ENCODE results near the gene ZNF735. TPM values are rescaled to one million over a fixed set of nuclear protein-coding genes. Genes with fewer than 3 reads are reported as not detected.

Gene ZNF735
- total and polyA plus RNA-seq, 2 of the 8 experiments (the other 6 are each of a cell fraction or from before 2014, with no cell fraction given), result not detected

- no peak for FAIRE-seq
- no peak overlapping the region for H4K5ac ChIP-seq (ENCODE audit: insufficient read length, low read depth, low read length)
- H3K79me2 ChIP-seq (ENCODE audit: control insufficient read depth in 1 of 2, insufficient read depth in 2 of 2, low read length in 2 of 2), result no peaks in the 10 kb centered on the region
- H3K27ac ChIP-seq (ENCODE audit: low read depth, low read length), result no peak overlapping the region
- 71% methylated on average over 2 of the region's 2 CpGs; no CpG with 5 or more reads in 1 of the 2 experiments for WGBS, 2 experiments (ENCODE audit: extremely low coverage in 1 of 2, insufficient coverage in 1 of 2, insufficient read length in 1 of 2, insufficient replicate concordance in 2 of 2, low coverage in 1 of 2, low lambda C conversion rate in 2 of 2, missing lambda C conversion rate in 1 of 2)
- H2BK20ac ChIP-seq (ENCODE audit: low read length), result no peak overlapping the region
- no peaks in the 10 kb centered on the region for H3K27me3 ChIP-seq (replicated peaks in 1 of 4; ENCODE audit: control insufficient read depth in 3 of 4, extremely low read depth in 1 of 4, insufficient read depth in 3 of 4, low read length in 3 of 4)
- POLR2A ChIA-PET (ENCODE audit: partially characterized antibody), result interaction anchor here (0.5 kb wide), 1 partner anchor 31 kb away, joined by 3 read pairs; no protein-coding TSS in a partner anchor
- no peak overlapping the region for H2BK12ac ChIP-seq (ENCODE audit: low read depth, low read length)
- H2AK5ac ChIP-seq (ENCODE audit: low read depth, low read length), result no peak overlapping the region
- CTCF ChIA-PET (ENCODE audit: partially characterized antibody), result no interaction called here
- H3K56ac ChIP-seq (replicated peaks; ENCODE audit: insufficient read length, low read depth, low read length), result no peak overlapping the region
- H2AFZ ChIP-seq (ENCODE audit: low read length), result no peak overlapping the region
- no peak overlapping the region for H3K4me2 ChIP-seq (ENCODE audit: insufficient read depth in 1 of 2, low read depth in 2 of 2, low read length in 2 of 2)
- H3K79me1 ChIP-seq (ENCODE audit: low read depth, low read length), result no peaks in the 10 kb centered on the region
- H3K9me3 ChIP-seq (ENCODE audit: insufficient read depth in 2 of 2, low read depth in 1 of 2, low read length in 1 of 2), result peaks cover 50 to 79% of the 10 kb centered on the region in 2 experiments
- H3K14ac ChIP-seq (ENCODE audit: insufficient read length), result no peak overlapping the region
- H3K4me3 ChIP-seq (ENCODE audit: extremely low read depth in 1 of 4, insufficient read depth in 2 of 4, low read depth in 3 of 4, low read length in 4 of 4), result no peak overlapping the region
- H4K20me1 ChIP-seq (replicated peaks in 1 of 2; ENCODE audit: control insufficient read depth in 1 of 2, insufficient read depth in 2 of 2, low read length in 2 of 2), result no peaks in the 10 kb centered on the region
- no peaks in the 10 kb centered on the region for H3K36me3 ChIP-seq (ENCODE audit: control insufficient read depth in 2 of 4, insufficient read depth in 4 of 4, low read length in 3 of 4)
- H4K91ac ChIP-seq (replicated peaks; ENCODE audit: insufficient read length, low read length), result no peak overlapping the region
- H4K8ac ChIP-seq (ENCODE audit: extremely low read depth, insufficient read depth, low read length), result no peak overlapping the region
- H3K9ac ChIP-seq (replicated peaks in 1 of 4; ENCODE audit: extremely low read depth in 1 of 4, low read depth in 3 of 4, low read length in 3 of 4), result no peak overlapping the region
- H3K4me1 ChIP-seq (replicated peaks in 1 of 4; ENCODE audit: control insufficient read depth in 3 of 4, insufficient read depth in 4 of 4, low read length in 3 of 4), result no peaks in the 10 kb centered on the region
- no peak overlapping the region for H2BK15ac ChIP-seq (ENCODE audit: low read length)
- no peak overlapping the region for H2BK120ac ChIP-seq (replicated peaks; ENCODE audit: low read depth, low read length)
- no peak for DNase-seq (ENCODE audit: low read depth in 1 of 2, low spot score in 2 of 2)
- no peak overlapping the region for H2BK5ac ChIP-seq (ENCODE audit: low read depth, low read length)
- no peak overlapping the region for H3K23ac ChIP-seq (ENCODE audit: insufficient read length)
- no peaks in the 10 kb centered on the region for H3K23me2 ChIP-seq (ENCODE audit: low read depth, low read length)
- no peak overlapping the region for H3K4ac ChIP-seq (replicated peaks; ENCODE audit: insufficient read length, low read depth, low read length)
- H3K18ac ChIP-seq (ENCODE audit: extremely low read depth, low read length), result no peak overlapping the region
- TF ChIP-seq RNF2 (IDR thresholded peaks at IDR 0.05; ENCODE audit: borderline replicate concordance, low read depth, low read length, missing control alignments, poor library complexity, severe bottlenecking) (no peak), RFX5 (IDR thresholded peaks at IDR 0.05; ENCODE audit: borderline replicate concordance, low read depth, low read length) (no peak), KDM1A (IDR thresholded peaks at IDR 0.05; ENCODE audit: borderline replicate concordance, low read length) (no peak), SUZ12 (IDR thresholded peaks at IDR 0.05; ENCODE audit: low read length) (no peak), RAD21 (IDR thresholded peaks at IDR 0.05 in 1 of 2, conservative IDR thresholded peaks at IDR 0.05 in 1 of 2; ENCODE audit: low read depth in 2 of 2, low read length in 2 of 2) (no peak), SIX5 (IDR thresholded peaks at IDR 0.05; ENCODE audit: low read depth, low read length) (no peak), KDM4A (IDR thresholded peaks at IDR 0.05; ENCODE audit: low read depth, low read length, severe bottlenecking) (no peak), CHD2 (IDR thresholded peaks at IDR 0.05; ENCODE audit: low read length) (no peak), POLR2AphosphoS5 (IDR thresholded peaks at IDR 0.05; ENCODE audit: low read depth, low read length) (no peak), TAF7 (optimal IDR thresholded peaks at IDR 0.05; ENCODE audit: borderline replicate concordance, low read depth, low read length) (no peak), JUND (IDR thresholded peaks at IDR 0.05; ENCODE audit: low read length) (no peak), TCF12 (IDR thresholded peaks at IDR 0.05; ENCODE audit: low read depth, low read length) (no peak), CEBPB (IDR thresholded peaks at IDR 0.05; ENCODE audit: low read depth, low read length) (no peak), NANOG (IDR thresholded peaks at IDR 0.05; ENCODE audit: insufficient read depth, low read depth, low read length, poor library complexity, severe bottlenecking) (no peak), EZH2 (IDR thresholded peaks at IDR 0.05; ENCODE audit: low read depth, low read length, severe bottlenecking) (no peak)
Observed at GRCh38 chr7:64223366-64223765, 16.4 kb downstream of the ZNF735 start.
